Embryonic facial prominence (tissue), 1 donor: ENCODE measurements around the gene C22orf15.

ENCODE experiments used
- DNase-seq: peaks from one replicate; pipeline ENCODE4 v3.0.0-alpha.2; 2016; ENCODE audit errors: extremely low spot score

The C22orf15 gene

GRCh38 chr22:23750714-23751440 lies 11.9 kb upstream of the C22orf15 start, which contains the start of gene ZNF70:
TSS of gene ZNF70 (minus strand) at chr22:23751112. CDS start at chr22:23745140, 5,972 bp downstream.
- DNase-seq, result peak; percentile 55

GRCh38 chr22:23751441-23751996 lies 11.3 kb upstream of the C22orf15 start:
- no peak for DNase-seq

GRCh38 chr22:23752090-23752691 lies 10.6 kb upstream of the C22orf15 start:
- DNase-seq, result no peak

- no peak for DNase-seq
These were observed 10.0 kb upstream of the C22orf15 start for GRCh38 chr22:23752750-23753149.

- DNase-seq, result no peak
These were observed 9.4 kb upstream of the C22orf15 start for GRCh38 chr22:23753385-23753784.

- DNase-seq, result no peak
These were observed 8.4 kb upstream of the C22orf15 start, which contains the start of gene VPREB3 for GRCh38 chr22:23754220-23754919. TSS of gene VPREB3 (minus strand) at chr22:23754425. CDS start at chr22:23754363, 62 bp downstream.

GRCh38 chr22:23754980-23755636 lies 7.7 kb upstream of the C22orf15 start:
- no peak for DNase-seq

GRCh38 chr22:23755711-23756110 lies 7.1 kb upstream of the C22orf15 start:
- DNase-seq, result no peak

- no peak for DNase-seq
These were observed 5.9 kb upstream of the C22orf15 start for GRCh38 chr22:23756891-23757290.

- no peak for DNase-seq
These were observed 3.2 kb upstream of the C22orf15 start for GRCh38 chr22:23759566-23759965.

- no peak for DNase-seq
These were observed 2.7 kb upstream of the C22orf15 start for GRCh38 chr22:23760056-23760455.

- no peak for DNase-seq
These were observed 772 bp downstream of the C22orf15 start for GRCh38 chr22:23763579-23763945.

- DNase-seq, result no peak
These were observed 1.2 kb downstream of the C22orf15 start for GRCh38 chr22:23763954-23764353.

GRCh38 chr22:23764899-23765881 lies 2.4 kb downstream of the C22orf15 start:
- no peak for DNase-seq

GRCh38 chr22:23767303-23767672 lies 4.5 kb downstream of the C22orf15 start:
- no peak for DNase-seq

GRCh38 chr22:23767673-23768548 lies 5.1 kb downstream of the C22orf15 start, which contains the start of gene CHCHD10:
TSS of gene CHCHD10 (minus strand) at chr22:23767972. CDS start at chr22:23767874, 98 bp downstream.
- no peak for DNase-seq

- no peak for DNase-seq
These were observed 6.7 kb downstream of the C22orf15 start for GRCh38 chr22:23769321-23769965.

- no peak for DNase-seq
These were observed 9.5 kb downstream of the C22orf15 start for GRCh38 chr22:23772315-23772648.
